SU-DHL-6 (cell line): ENCODE results near the gene GSTO2.

Source experiments
- H2AFZ ChIP-seq: fragments of 200-600 bp; sonication (generic); 2 replicates; pipeline ENCODE4 v1.6.1; 2014; ENCODE audit warnings: low read depth, mild to moderate bottlenecking, moderate library complexity, mixed read lengths, antibody characterized with exemption, low read length; ENCODE audit not compliant: severe bottlenecking
- H3F3A ChIP-seq: fragments of 200-600 bp; shearing (Covaris generic); 2 replicates; pipeline ENCODE4 v1.6.0; 2016; ENCODE audit warnings: antibody characterized with exemption, mild to moderate bottlenecking; ENCODE audit not compliant: insufficient read depth
- H3K27ac ChIP-seq: fragments of 200-600 bp; sonication (generic); 2 replicates; pipeline ENCODE4 v1.5.1; 2016; ENCODE audit warnings: low read depth, mild to moderate bottlenecking, low read length, moderate library complexity, mixed read lengths
- H3K27me3 ChIP-seq: fragments of 200-600 bp; sonication (generic), shearing (Covaris generic); 2 replicates; pipeline ENCODE4 v1.6.0; 2014; ENCODE audit warnings: mild to moderate bottlenecking, low read length
- H3K36me3 ChIP-seq: fragments of 200-600 bp; sonication (generic); 2 replicates; pipeline ENCODE4 v1.6.1; 2014; ENCODE audit warnings: mild to moderate bottlenecking, low read length, mixed read lengths
- H3K4me2 ChIP-seq: fragments of 300-600, 200-600 bp; shearing (Covaris generic), sonication (generic); 2 replicates; pipeline ENCODE4 v1.6.0; 2014; ENCODE audit warnings: low read length, low read depth, mild to moderate bottlenecking; ENCODE audit not compliant: poor library complexity, severe bottlenecking
- H3K4me3 ChIP-seq: fragments of 200-600 bp; sonication (generic); 2 replicates; pipeline ENCODE4 v1.5.1; 2014; ENCODE audit warnings: antibody characterized with exemption, low read length, mild to moderate bottlenecking, mixed read lengths; ENCODE audit not compliant: insufficient read depth, poor library complexity, severe bottlenecking
- H3K79me2 ChIP-seq: fragments of 200-600 bp; sonication (generic); 2 replicates; pipeline ENCODE4 v1.6.1; 2014; ENCODE audit warnings: mild to moderate bottlenecking, low read length, moderate library complexity; ENCODE audit not compliant: insufficient read depth
- H3K9ac ChIP-seq: fragments of 200-600 bp; sonication (generic); 2 replicates; pipeline ENCODE4 v1.7.0; 2014; ENCODE audit warnings: mild to moderate bottlenecking, low read length
- H3K9me2 ChIP-seq: fragments of 200-600 bp; sonication (generic); replicated peaks from 2 replicates; pipeline ENCODE4 v1.6.1; 2014; ENCODE audit warnings: low read length; ENCODE audit not compliant: insufficient read depth
- H3K9me3 ChIP-seq: fragments of 200-600 bp; sonication (generic); 2 replicates; pipeline ENCODE4 v1.6.1; 2014; ENCODE audit warnings: low read length, mixed read lengths; ENCODE audit not compliant: insufficient read depth
- H4K20me1 ChIP-seq: fragments of 200-600 bp; sonication (generic); 2 replicates; pipeline ENCODE4 v1.6.1; 2014; ENCODE audit warnings: low read depth, mild to moderate bottlenecking, antibody characterized with exemption, low read length, moderate library complexity, mixed read lengths
- CTCF ChIP-seq: fragments of 200-600 bp; sonication (generic); IDR thresholded peaks from one replicate; pipeline ENCODE4 v1.5.1; 2017; ENCODE audit warnings: antibody characterized with exemption, mild to moderate bottlenecking, low read length, moderate library complexity; ENCODE audit not compliant: insufficient read depth, poor library complexity, severe bottlenecking
- EZH2phosphoT487 ChIP-seq: fragments of 200-600 bp; sonication (generic), shearing (Covaris generic); conservative IDR thresholded peaks from 2 replicates; pipeline ENCODE4 v1.6.1; 2018; ENCODE audit warnings: mild to moderate bottlenecking, antibody characterized with exemption, low read length, moderate library complexity, mixed read lengths

The GSTO2 gene

DNA sequence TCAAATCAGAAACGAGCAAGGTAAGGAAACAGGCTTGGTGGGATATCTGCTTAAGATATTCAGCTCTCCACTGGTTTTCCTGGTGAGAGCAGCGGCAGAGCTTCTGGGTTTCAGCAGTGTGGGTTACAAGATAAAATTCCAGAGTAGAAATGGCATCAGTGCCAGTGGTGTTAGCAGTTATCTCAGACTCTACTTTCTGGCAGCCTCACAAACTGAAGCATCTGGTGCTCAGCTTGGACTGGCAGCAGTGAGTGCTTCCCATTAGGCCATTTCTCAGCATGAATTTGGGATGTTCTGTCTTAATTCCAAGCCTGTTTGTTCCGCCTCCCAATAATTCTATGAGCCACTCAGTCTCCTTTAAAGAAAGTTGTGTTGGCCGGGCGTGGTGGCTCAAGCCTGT, 6.9 kb upstream of the GSTO2 start:
- Histone ChIP-seq H3K79me2 (peaks cover 61% of the 10 kb centered on the region), H3K4me2 (no peak overlapping the region), H3F3A (no peaks in the 10 kb centered on the region), H3K36me3 (no peaks in the 10 kb centered on the region), H3K27ac (no peak overlapping the region), H3K9ac (no peak overlapping the region), H2AFZ (no peak overlapping the region), H3K9me2 (no peaks in the 10 kb centered on the region), H3K9me3 (no peaks in the 10 kb centered on the region), H3K4me3 (no peak overlapping the region), H3K27me3 (no peaks in the 10 kb centered on the region), H4K20me1 (peaks cover 11% of the 10 kb centered on the region; the same call in 1 of the 2 replicates)
- no peak for TF ChIP-seq CTCF
- TF ChIP-seq EZH2phosphoT487 = no peak

- H3K9ac ChIP-seq = no peak overlapping the region
- H2AFZ ChIP-seq = no peak overlapping the region
- H3K36me3 ChIP-seq = no peaks in the 10 kb centered on the region
- H3K4me2 ChIP-seq = no peak overlapping the region
- no peak overlapping the region for H3K4me3 ChIP-seq
- H3K27me3 ChIP-seq = no peaks in the 10 kb centered on the region
- no peaks in the 10 kb centered on the region for H3K9me3 ChIP-seq
- no peak for TF ChIP-seq EZH2phosphoT487
- no peak for TF ChIP-seq CTCF
- H3K9me2 ChIP-seq = no peaks in the 10 kb centered on the region
- no peaks in the 10 kb centered on the region for H3F3A ChIP-seq
- no peaks in the 10 kb centered on the region for H4K20me1 ChIP-seq
- no peak overlapping the region for H3K27ac ChIP-seq
- peaks cover 64% of the 10 kb centered on the region for H3K79me2 ChIP-seq
Observed at GRCh38 chr10:104264783-104265182, 4.2 kb upstream of the GSTO2 start.

GRCh38 chr10:104267721-104268404, 1.1 kb upstream of the GSTO2 start:
- no peak for TF ChIP-seq CTCF
- TF ChIP-seq EZH2phosphoT487 = no peak
- Histone ChIP-seq H3K27ac (peak overlapping the region; percentile 60; the same call in 1 of the 2 replicates), H3K36me3 (no peaks in the 10 kb centered on the region)

More at GRCh38 chr10:104267721-104268404, 1.1 kb upstream of the GSTO2 start:
- H4K20me1 ChIP-seq = no peaks in the 10 kb centered on the region
- H3K27me3 ChIP-seq = no peaks in the 10 kb centered on the region
- H2AFZ ChIP-seq = peak overlapping the region; percentile 88
- peak overlapping the region; percentile 99 for H3K4me3 ChIP-seq
- H3K9me2 ChIP-seq = no peaks in the 10 kb centered on the region
- H3K4me2 ChIP-seq = peak overlapping the region; percentile 67
- H3K79me2 ChIP-seq = peaks cover 53% of the 10 kb centered on the region
- H3K9ac ChIP-seq = peak overlapping the region; percentile 87
- no peaks in the 10 kb centered on the region for H3F3A ChIP-seq
- no peaks in the 10 kb centered on the region for H3K9me3 ChIP-seq
